ENCODE results near the gene DROSHA.

GRCh38 chr5:31427724-31428309 is 104.1 kb downstream of the DROSHA start:
- TF ChIP-seq FOXP2 (optimal IDR thresholded peaks at IDR 0.05; ENCODE audit: borderline replicate concordance, extremely low read depth, extremely low read length, insufficient read depth) (no peak), POLR2AphosphoS5 (IDR thresholded peaks at IDR 0.05; ENCODE audit: low read depth, low read length) (no peak), REST (IDR thresholded peaks at IDR 0.05; ENCODE audit: insufficient read depth in 1 of 2, low read depth in 2 of 2, low read length in 2 of 2) (no peak), SIN3A (IDR thresholded peaks at IDR 0.05; ENCODE audit: borderline replicate concordance, insufficient read depth, low read length) (no peak), TAF1 (IDR thresholded peaks at IDR 0.05; ENCODE audit: borderline replicate concordance, insufficient read depth, low read length) (no peak)
